Loucy (cell line): ENCODE data around the gene SPDL1.

Experiments
- CTCF ChIP-seq: fragments of 200-600 bp; sonication (generic); conservative IDR thresholded peaks from 2 replicates; pipeline ENCODE4 v1.5.1; 2014; ENCODE audit warnings: mild to moderate bottlenecking, antibody characterized with exemption, low read length
- EZH2phosphoT487 ChIP-seq: fragments of 200-600 bp; IDR thresholded peaks from 2 replicates; pipeline ENCODE4 v1.6.1; 2018; ENCODE audit warnings: antibody characterized with exemption, mild to moderate bottlenecking, moderate library complexity, borderline replicate concordance

- TF ChIP-seq CTCF (no peak), EZH2phosphoT487 (no peak)
Measured at GRCh38 chr5:169551146-169551545, 32.4 kb upstream of the SPDL1 start.
